B cell (primary cell): ENCODE data around the gene RNF19B. TPM values are rescaled to one million over a fixed set of nuclear protein-coding genes. Genes with fewer than 3 reads are reported as not detected.

Source experiments
- ATAC-seq: fragments of 200-7000 bp; cut with Tn5 transposase; one replicate; pipeline ENCODE4 v1.10.0; 2021; ENCODE audit warnings: low read depth, mild to moderate bottlenecking, moderate number of reproducible peaks, moderate library complexity
- CTCF ChIA-PET: fragments of 350-600 bp; sonication (Branson Sonifier 250); formaldehyde crosslinking; loops from one replicate; lab custom pipeline; 2021; ENCODE audit warnings: antibody characterized with exemption, inconsistent platforms; lab: Charles Lee
- POLR2A ChIA-PET: fragments of 350-600 bp; sonication (Branson Sonifier 250); formaldehyde crosslinking; loops from one replicate; lab custom pipeline; 2021; ENCODE audit warnings: antibody characterized with exemption; lab: Charles Lee
- DNase-seq: peaks from one replicate; pipeline ENCODE4 v3.0.0; 2013
- H2AFZ ChIP-seq: 2 replicates; pipeline ENCODE4 v1.6.1; 2012; ENCODE audit warnings: mild to moderate bottlenecking, low read depth, low read length; ENCODE audit not compliant: insufficient read depth, poor library complexity, severe bottlenecking
- H3K27ac ChIP-seq, 2 donors: 1 replicate in 1 of 2; 2 replicates in 1 of 2; pipeline ENCODE4 v1.5.1; 2012 to 2013; ENCODE audit warnings: low read length in 2 of 2, mild to moderate bottlenecking in 2 of 2, moderate library complexity in 1 of 2
- H3K27me3 ChIP-seq, 4 experiments: fragments of 200-600 bp in 1 of 4; sonication (generic) in 1 of 4; replicated peaks in 1 of 4; 1 replicate in 2 of 4; 2 replicates in 2 of 4; pipeline versions ENCODE4 v1.6.1 to v1.7.0; 2013 to 2016; ENCODE audit warnings: low read length in 3 of 4, mild to moderate bottlenecking in 2 of 4, mixed read lengths in 1 of 4, moderate library complexity in 1 of 4; ENCODE audit not compliant: insufficient read depth in 4 of 4, control insufficient read depth in 3 of 4; ENCODE audit errors: control extremely low read depth in 1 of 4
- H3K36me3 ChIP-seq, 2 experiments: replicated peaks in 1 of 2; 1 replicate in 1 of 2; 2 replicates in 1 of 2; pipeline versions ENCODE4 v1.6.1 to v1.7.1; 2013; ENCODE audit warnings: low read length in 1 of 2; ENCODE audit not compliant: insufficient read depth in 2 of 2, control insufficient read depth in 1 of 2; ENCODE audit errors: control extremely low read depth in 1 of 2, extremely low read depth in 1 of 2
- H3K4me1 ChIP-seq, 2 donors: fragments of 200-600 bp in 1 of 2; sonication (generic) in 1 of 2; 1 replicate in 1 of 2; 2 replicates in 1 of 2; pipeline versions ENCODE4 v1.5.1 to v1.6.1; 2013 to 2017; ENCODE audit warnings: low read length in 2 of 2; ENCODE audit not compliant: control insufficient read depth in 2 of 2, insufficient read depth in 2 of 2
- H3K4me2 ChIP-seq: replicated peaks from 2 replicates; pipeline ENCODE3; 2012; ENCODE audit warnings: mild to moderate bottlenecking, low read depth, low read length; ENCODE audit not compliant: poor library complexity, severe bottlenecking
- H3K4me3 ChIP-seq, 5 experiments: fragments of 200-600 bp in 1 of 5; sonication (generic) in 1 of 5; 1 replicate in 3 of 5; 2 replicates in 2 of 5; pipeline versions ENCODE4 v1.5.1 to v1.7.0; 2011 to 2016; ENCODE audit warnings: low read length in 4 of 5, mild to moderate bottlenecking in 4 of 5, low read depth in 2 of 5, control low read depth in 1 of 5, moderate library complexity in 1 of 5; ENCODE audit not compliant: insufficient read depth in 1 of 5; ENCODE audit errors: control extremely low read depth in 1 of 5, extremely low read depth in 1 of 5
- H3K79me2 ChIP-seq: fragments of 200-600 bp; sonication (generic); one replicate; pipeline ENCODE4 v1.6.0; 2016; ENCODE audit warnings: low read length; ENCODE audit not compliant: control insufficient read depth, insufficient read depth
- H3K9ac ChIP-seq: fragments of 200-600 bp; sonication (generic); 2 replicates; pipeline ENCODE4 v1.6.1; 2017; ENCODE audit warnings: mild to moderate bottlenecking, low read length, moderate library complexity
- H3K9me3 ChIP-seq, 3 donors: one replicate each; pipeline versions ENCODE4 v1.6.1 to v1.7.1; 2013; ENCODE audit warnings: low read length in 2 of 3; ENCODE audit not compliant: control insufficient read depth in 2 of 3, insufficient read depth in 1 of 3; ENCODE audit errors: control extremely low read depth in 1 of 3
- H4K20me1 ChIP-seq: 2 replicates; pipeline ENCODE4 v1.6.0; 2012; ENCODE audit warnings: mild to moderate bottlenecking, low read length; ENCODE audit not compliant: insufficient read depth, control insufficient read depth, poor library complexity, severe bottlenecking
- H3K27ac Mint-ChIP-seq: one replicate; pipeline ENCODE4 v1.8.0; 2021; ENCODE audit warnings: mixed read lengths
- H3K27me3 Mint-ChIP-seq: one replicate; pipeline ENCODE4 v1.8.0; 2021; ENCODE audit warnings: mixed read lengths
- H3K4me1 Mint-ChIP-seq: one replicate; pipeline ENCODE4 v1.8.0; 2021; ENCODE audit warnings: mixed read lengths
- H3K4me3 Mint-ChIP-seq: one replicate; pipeline ENCODE4 v1.8.0; 2021; ENCODE audit warnings: mixed read lengths
- H3K9me3 Mint-ChIP-seq: one replicate; pipeline ENCODE4 v1.8.0; 2022; ENCODE audit warnings: mixed read lengths; ENCODE audit not compliant: insufficient read depth
- CTCF ChIP-seq: fragments of 200-600 bp; IDR thresholded peaks from one replicate; pipeline ENCODE4 v1.8.0; 2022; ENCODE audit warnings: antibody characterized with exemption, mild to moderate bottlenecking
- EZH2 ChIP-seq: IDR thresholded peaks from 2 replicates; pipeline ENCODE4 v1.6.1; 2012; ENCODE audit warnings: borderline replicate concordance, low read depth, mild to moderate bottlenecking, moderate library complexity, low read length; ENCODE audit not compliant: insufficient read depth, poor library complexity, severe bottlenecking
- WGBS: methylation state at CpG from one replicate; pipeline ENCODE4 v1.1.5; 2013; ENCODE audit warnings: missing lambda C conversion rate; ENCODE audit not compliant: insufficient coverage; 5-methylcytosine and 5-hydroxymethylcytosine counted together
- intact Hi-C: fragments of 100-400 bp; cut with micrococcal nuclease; formaldehyde crosslinking; loops from one replicate; pipeline ENCODE4 v1.10.0; 2022
- polyA plus RNA-seq: library from polyadenylated mRNA; depleted of rRNA; stranded (reverse); fragments of >200 nt; gene quantifications from 2 replicates; pipeline ENCODE4 v1.2.3, GENCODE V29; 2012
- total RNA-seq, 2 donors: library from RNA; stranded (reverse); fragments of 120-200 nt in 1 of 2; gene quantifications; 1 replicate in 1 of 2; 2 replicates in 1 of 2; pipeline versions ENCODE4 v1.2.3 to v1.2.4, GENCODE V29; 2013 to 2022

The RNF19B gene
- total and polyA plus RNA-seq, 2 donors (not counting 1 experiment from before 2014, with no cell fraction given) = 29.9 to 40.3 TPM

GRCh38 chr1:32972814-32973428 lies 8.3 kb upstream of the RNF19B start:
- H3K4me1 Mint-ChIP-seq = peaks cover 10% of the 10 kb centered on the region
- Histone ChIP-seq H3K9ac (peak overlapping the region; percentile 58), H4K20me1 (no peaks in the 10 kb centered on the region), H3K9me3 (no peaks in the 10 kb centered on the region), H3K27me3 (peaks cover 0 to 23% (median 18%) of the 10 kb centered on the region in 4 experiments), H3K79me2 (no peaks in the 10 kb centered on the region), H3K4me1 (peaks cover 9 to 10% of the 10 kb centered on the region in 2 donors), H3K27ac (no peak overlapping the region), H3K4me2 (peak overlapping the region; percentile 90), H3K36me3 (no peaks in the 10 kb centered on the region), H2AFZ (peak overlapping the region; percentile 59), H3K4me3 (peak overlapping the region in 4 of 5 experiments; percentile 15 to 59 (median 46))
- peak overlapping the region; percentile 78 for H3K4me3 Mint-ChIP-seq
- 4% methylated on average over 54 of the region's 58 CpGs for WGBS
- H3K27ac Mint-ChIP-seq = no peak overlapping the region
- DNase-seq = peak; percentile 36
- peak; percentile 14 for ATAC-seq
- no peaks in the 10 kb centered on the region for H3K9me3 Mint-ChIP-seq
- intact Hi-C loops = no loop called here
- H3K27me3 Mint-ChIP-seq = peaks cover 20% of the 10 kb centered on the region
- ChIA-PET POLR2A (interaction anchor here (1.2 kb wide), 1 partner anchor 8 kb away, joined by 3 read pairs; no protein-coding TSS in a partner anchor), CTCF (interaction anchor here (0.6 to 0.9 kb wide), 2 partner anchors 8 to 40 kb away, joined by 4 read pairs; no protein-coding TSS in a partner anchor)
- TF ChIP-seq CTCF (no peak), EZH2 (no peak)

- WGBS = no CpG with 5 or more reads among the region's 3 CpGs
- ATAC-seq (no peak), DNase-seq (no peak)
These were observed 7.0 kb upstream of the RNF19B start for GRCh38 chr1:32971576-32971975.

More at GRCh38 chr1:32971576-32971975, 7.0 kb upstream of the RNF19B start:
- Histone ChIP-seq H3K27me3 (peaks cover 0 to 23% (median 18%) of the 10 kb centered on the region in 4 experiments), H3K79me2 (no peaks in the 10 kb centered on the region), H4K20me1 (no peaks in the 10 kb centered on the region), H3K4me2 (no peak overlapping the region), H2AFZ (no peak overlapping the region), H3K36me3 (no peaks in the 10 kb centered on the region), H3K4me3 (no peak overlapping the region), H3K27ac (no peak overlapping the region), H3K9ac (no peak overlapping the region), H3K4me1 (peaks cover 9 to 10% of the 10 kb centered on the region in 2 donors), H3K9me3 (no peaks in the 10 kb centered on the region)
- Mint-ChIP-seq H3K9me3 (no peaks in the 10 kb centered on the region), H3K27ac (no peak overlapping the region), H3K4me1 (peaks cover 9% of the 10 kb centered on the region), H3K4me3 (no peak overlapping the region), H3K27me3 (peaks cover 20% of the 10 kb centered on the region)
- ChIA-PET POLR2A (interaction anchor here (3.5 kb wide), 1 partner anchor 9 kb away, joined by 14 read pairs; no protein-coding TSS in a partner anchor), CTCF (interaction anchor here (1.1 kb wide), 1 partner anchor 13 kb away, joined by 3 read pairs; no protein-coding TSS in a partner anchor)
- TF ChIP-seq CTCF = no peak
- no peak for TF ChIP-seq EZH2
- intact Hi-C loops = no loop called here
